H9 (cell line): ENCODE results near the gene CFAP77. TPM values are rescaled to one million over a fixed set of nuclear protein-coding genes. Genes with fewer than 3 reads are reported as not detected.

Experiments
- DNase-seq: peaks from one replicate; pipeline ENCODE4 v3.0.0-alpha.2; 2017
- H2AFZ ChIP-seq: one replicate; pipeline ENCODE4 v1.6.1; 2013; ENCODE audit warnings: mild to moderate bottlenecking, low read length, control low read depth, moderate library complexity
- H2AK5ac ChIP-seq: 2 replicates; pipeline ENCODE4 v1.6.1; 2013; ENCODE audit warnings: low read length, control low read depth, mixed read lengths; ENCODE audit not compliant: insufficient read length
- H2BK120ac ChIP-seq: one replicate; pipeline ENCODE4 v1.6.1; 2013; ENCODE audit warnings: low read depth, mild to moderate bottlenecking, low read length, control low read depth, inconsistent platforms; ENCODE audit not compliant: poor library complexity, severe bottlenecking
- H2BK12ac ChIP-seq: 2 replicates; pipeline ENCODE4 v1.6.1; 2013; ENCODE audit warnings: low read length, control low read depth, mixed read lengths, low read depth; ENCODE audit not compliant: insufficient read length
- H2BK15ac ChIP-seq: 2 replicates; pipeline ENCODE4 v1.6.1; 2013; ENCODE audit warnings: low read depth, low read length, control low read depth
- H2BK20ac ChIP-seq: one replicate; pipeline ENCODE4 v1.6.1; 2013; ENCODE audit warnings: low read depth, mild to moderate bottlenecking, low read length, control low read depth, inconsistent platforms; ENCODE audit not compliant: poor library complexity, severe bottlenecking
- H2BK5ac ChIP-seq: 2 replicates; pipeline ENCODE4 v1.6.1; 2013; ENCODE audit warnings: low read length, control low read depth, mixed read lengths; ENCODE audit not compliant: insufficient read length
- H3K14ac ChIP-seq: 2 replicates; pipeline ENCODE4 v1.6.1; 2013; ENCODE audit warnings: low read length, control low read depth; ENCODE audit not compliant: insufficient read depth
- H3K18ac ChIP-seq: 2 replicates; pipeline ENCODE4 v1.6.1; 2013; ENCODE audit warnings: low read depth, mild to moderate bottlenecking, mixed read lengths, low read length, control low read depth; ENCODE audit not compliant: insufficient read length
- H3K23ac ChIP-seq: 2 replicates; pipeline ENCODE4 v1.6.1; 2013; ENCODE audit warnings: low read length, control low read depth, mixed read lengths, low read depth; ENCODE audit not compliant: insufficient read length
- H3K23me2 ChIP-seq: 2 replicates; pipeline ENCODE4 v1.6.1; 2013; ENCODE audit warnings: low read depth, mild to moderate bottlenecking, mixed read lengths, low read length, control low read depth; ENCODE audit not compliant: insufficient read length, poor library complexity, severe bottlenecking
- H3K27ac ChIP-seq: 2 replicates; pipeline ENCODE4 v1.5.1; 2013; ENCODE audit warnings: low read length, control low read depth, mixed read lengths, low read depth; ENCODE audit not compliant: insufficient read length
- H3K27me3 ChIP-seq: 2 replicates; pipeline ENCODE4 v1.6.1; 2013; ENCODE audit warnings: low read length, control low read depth, inconsistent platforms; ENCODE audit not compliant: insufficient read depth
- H3K4ac ChIP-seq: 2 replicates; pipeline ENCODE4 v1.6.1; 2013; ENCODE audit warnings: low read depth, mild to moderate bottlenecking, control low read depth, inconsistent platforms, low read length, moderate library complexity
- H3K4me1 ChIP-seq: 2 replicates; pipeline ENCODE4 v1.6.1; 2013; ENCODE audit warnings: low read length, control low read depth, inconsistent platforms; ENCODE audit not compliant: insufficient read depth
- H3K4me2 ChIP-seq: 2 replicates; pipeline ENCODE4 v1.6.1; 2013; ENCODE audit warnings: low read length, control low read depth, mixed read lengths; ENCODE audit not compliant: insufficient read length, insufficient read depth
- H3K56ac ChIP-seq: 2 replicates; pipeline ENCODE4 v1.6.1; 2013; ENCODE audit warnings: low read depth, mild to moderate bottlenecking, mixed read lengths, low read length, control low read depth; ENCODE audit not compliant: insufficient read length
- H3K79me1 ChIP-seq: 2 replicates; pipeline ENCODE4 v1.6.1; 2013; ENCODE audit warnings: low read depth, mild to moderate bottlenecking, moderate library complexity, low read length, control low read depth, inconsistent platforms; ENCODE audit not compliant: insufficient read depth, poor library complexity, severe bottlenecking
- H3K79me2 ChIP-seq: 2 replicates; pipeline ENCODE4 v1.6.1; 2013; ENCODE audit warnings: low read length, control low read depth, inconsistent platforms; ENCODE audit not compliant: insufficient read depth
- H3K9ac ChIP-seq: 2 replicates; pipeline ENCODE4 v1.6.1; 2013; ENCODE audit warnings: low read length, control low read depth, mixed read lengths; ENCODE audit not compliant: insufficient read length; ENCODE audit errors: extremely low read depth
- H3K9me3 ChIP-seq: one replicate; pipeline ENCODE4 v1.6.1; 2013; ENCODE audit warnings: low read depth, low read length, inconsistent platforms; ENCODE audit not compliant: control insufficient read depth
- H3T11ph ChIP-seq: one replicate; pipeline ENCODE4 v1.6.1; 2013; ENCODE audit warnings: mild to moderate bottlenecking, low read length, control low read depth, inconsistent platforms
- H4K20me1 ChIP-seq: one replicate; pipeline ENCODE4 v1.6.1; 2013; ENCODE audit not compliant: control insufficient read depth, insufficient read length, insufficient read depth
- H4K5ac ChIP-seq: 2 replicates; pipeline ENCODE4 v1.6.1; 2013; ENCODE audit warnings: low read depth, mild to moderate bottlenecking, mixed read lengths, low read length, control low read depth; ENCODE audit not compliant: insufficient read length
- H4K8ac ChIP-seq: replicated peaks from 2 replicates; pipeline ENCODE4 v1.6.1; 2013; ENCODE audit warnings: low read length, control low read depth, mixed read lengths, low read depth; ENCODE audit not compliant: insufficient read length
- H4K91ac ChIP-seq: 2 replicates; pipeline ENCODE4 v1.6.1; 2013; ENCODE audit warnings: low read depth, mild to moderate bottlenecking, moderate library complexity, mixed read lengths, low read length, control low read depth; ENCODE audit not compliant: insufficient read length
- H3K27ac Mint-ChIP-seq, 3 experiments: 2 replicates in 2 of 3; 3 replicates in 1 of 3; pipeline ENCODE4 v1.8.0; 2020 to 2021; ENCODE audit warnings: mixed read lengths in 3 of 3, mild to moderate bottlenecking in 1 of 3, moderate library complexity in 1 of 3
- H3K27me3 Mint-ChIP-seq: 2 replicates; pipeline ENCODE4 v1.8.0; 2021; ENCODE audit warnings: low read depth, mild to moderate bottlenecking, moderate library complexity, mixed read lengths
- H3K36me3 Mint-ChIP-seq, 3 experiments: 2 replicates in 2 of 3; 3 replicates in 1 of 3; pipeline ENCODE4 v1.8.0; 2020 to 2021; ENCODE audit warnings: low read depth in 3 of 3, mixed read lengths in 3 of 3; ENCODE audit not compliant: insufficient read depth in 1 of 3
- H3K4me1 Mint-ChIP-seq, 2 experiments: 2 replicates each; pipeline ENCODE4 v1.8.0; 2020; ENCODE audit warnings: mixed read lengths in 2 of 2
- H3K4me3 Mint-ChIP-seq, 2 experiments: 2 replicates in 1 of 2; 3 replicates in 1 of 2; pipeline ENCODE4 v1.8.0; 2020 to 2021; ENCODE audit warnings: mild to moderate bottlenecking in 2 of 2, mixed read lengths in 2 of 2, moderate library complexity in 1 of 2
- H3K9me3 Mint-ChIP-seq, 2 experiments: 2 replicates in 1 of 2; 3 replicates in 1 of 2; pipeline ENCODE4 v1.8.0; 2020; ENCODE audit warnings: mild to moderate bottlenecking in 2 of 2, mixed read lengths in 2 of 2, moderate library complexity in 1 of 2
- CTCF ChIP-seq: fragments of 200-600 bp; sonication (generic); conservative IDR thresholded peaks from 3 replicates; pipeline ENCODE4 v1.8.0; 2021; ENCODE audit warnings: antibody characterized with exemption, mild to moderate bottlenecking
- WGBS: extraction: QIAGEN DNeasy Blood & Tissue Kit; methylation state at CpG from one replicate; pipeline ENCODE4 v1.1.7; 2013; ENCODE audit warnings: missing lambda C conversion rate, low lambda C conversion rate, mixed read lengths; ENCODE audit not compliant: insufficient read length; ENCODE audit errors: extremely low coverage; 5-methylcytosine and 5-hydroxymethylcytosine counted together
- total RNA-seq: library from RNA; stranded (reverse); gene quantifications from 2 replicates; pipeline ENCODE4 v1.2.1, GENCODE V29; 2021

The CFAP77 gene
- total RNA-seq, 1 experiment from 2014 or later = 0.72 TPM

- WGBS = no CpG with 5 or more reads among the region's 7 CpGs
Measured at GRCh38 chr9:132547052-132547431, 137.0 kb downstream of the CFAP77 start.

More at GRCh38 chr9:132547052-132547431, 137.0 kb downstream of the CFAP77 start:
- H3K4me3 Mint-ChIP-seq = no peak overlapping the region
- Histone ChIP-seq H2AK5ac (no peak overlapping the region), H3K18ac (no peak overlapping the region), H3K79me1 (no peaks in the 10 kb centered on the region), H3K79me2 (no peaks in the 10 kb centered on the region), H2BK5ac (no peak overlapping the region), H3T11ph (no peak overlapping the region), H4K8ac (no peak overlapping the region), H3K9me3 (no peaks in the 10 kb centered on the region), H3K23ac (no peak overlapping the region), H3K27me3 (no peaks in the 10 kb centered on the region), H4K5ac (no peak overlapping the region), H3K4me2 (no peak overlapping the region), H3K4me1 (no peaks in the 10 kb centered on the region), H4K91ac (no peak overlapping the region), H3K27ac (no peak overlapping the region), H3K23me2 (peaks cover 8% of the 10 kb centered on the region), H3K4ac (no peak overlapping the region), H3K9ac (no peak overlapping the region), H2AFZ (no peak overlapping the region), H3K56ac (no peak overlapping the region), H4K20me1 (no peaks in the 10 kb centered on the region), H2BK15ac (no peak overlapping the region), H2BK120ac (no peak overlapping the region), H2BK20ac (no peak overlapping the region), H2BK12ac (no peak overlapping the region), H3K14ac (no peak overlapping the region)
- no peaks in the 10 kb centered on the region for H3K9me3 Mint-ChIP-seq
- no peak for DNase-seq
- no peaks in the 10 kb centered on the region for H3K36me3 Mint-ChIP-seq
- H3K27ac Mint-ChIP-seq = no peak overlapping the region
- H3K4me1 Mint-ChIP-seq = peaks cover 24 to 42% of the 10 kb centered on the region in 2 experiments
- peaks cover 5% of the 10 kb centered on the region for H3K27me3 Mint-ChIP-seq
- TF ChIP-seq CTCF = no peak
